HG03103 (cell line): ENCODE measurements around the gene SDHB.

ENCODE experiments used
- ATAC-seq: cut with Tn5 transposase; IDR thresholded peaks from one replicate; pipeline ENCODE4 v1.9.1; 2021; ENCODE audit warnings: low read depth; ENCODE audit not compliant: unreplicated experiment

Gene SDHB

GRCh38 chr1:16989676-16990391 is 64.0 kb downstream of the SDHB start:
- ATAC-seq = no peak

DNA sequence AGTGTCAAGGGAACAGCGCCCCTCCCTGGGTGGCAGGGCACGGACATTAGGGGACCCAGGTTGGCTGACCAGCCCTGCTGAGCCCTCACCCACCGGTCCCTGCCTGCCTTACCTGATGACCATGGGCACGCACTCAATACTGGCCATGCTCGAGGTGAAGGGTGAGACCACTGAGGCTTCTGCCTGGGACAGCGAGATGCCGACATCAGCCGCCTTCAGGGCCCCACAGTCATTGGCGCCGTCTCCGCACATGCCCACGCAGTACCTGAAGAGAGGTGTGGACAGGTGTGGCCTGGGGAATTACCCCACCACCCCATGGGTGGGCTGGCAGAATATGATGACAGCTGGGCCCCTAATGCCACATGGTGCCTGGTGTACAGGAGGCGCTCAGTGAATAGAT is 65.6 kb downstream of the SDHB start:
- ATAC-seq = no peak

GRCh38 chr1:16986962-16987361 is 66.9 kb downstream of the SDHB start:
- ATAC-seq = no peak

DNA sequence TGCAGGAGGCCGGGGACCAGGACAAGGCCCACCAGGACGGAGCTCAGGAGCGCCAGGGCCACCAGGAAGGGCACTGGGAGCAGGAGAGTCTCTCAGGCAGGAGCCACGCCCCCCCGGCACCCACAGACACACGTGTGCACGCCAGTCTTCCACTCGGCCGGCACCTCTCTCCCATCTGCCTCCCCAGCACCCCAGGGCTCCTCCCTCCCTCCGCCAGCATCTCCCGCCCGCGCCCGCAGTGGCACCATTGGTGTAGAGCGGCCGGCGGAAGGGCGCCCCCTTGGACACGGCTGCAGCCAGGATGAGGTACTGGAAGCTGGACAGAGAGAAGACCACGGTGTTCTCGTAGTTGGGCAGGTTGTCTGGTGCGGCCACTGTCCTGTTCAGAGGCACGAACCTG is 67.3 kb downstream of the SDHB start:
- ATAC-seq = no peak

GRCh38 chr1:16986113-16986512 is 67.7 kb downstream of the SDHB start:
- no peak for ATAC-seq

- no peak for ATAC-seq
Observed at GRCh38 chr1:16984717-16985116, 69.1 kb downstream of the SDHB start.

- no peak for ATAC-seq
Observed at GRCh38 chr1:16983649-16984048, 70.2 kb downstream of the SDHB start.

GRCh38 chr1:16982902-16983301 is 70.9 kb downstream of the SDHB start:
- no peak for ATAC-seq

- ATAC-seq = no peak
Observed at GRCh38 chr1:16981269-16981849, 72.5 kb downstream of the SDHB start.

- no peak for ATAC-seq
Observed at GRCh38 chr1:16980473-16981268, 73.2 kb downstream of the SDHB start, which contains the start of gene MFAP2. TSS of gene MFAP2 (minus strand) at chr1:16980620. CDS start at chr1:16978273, 2,347 bp downstream.

DNA sequence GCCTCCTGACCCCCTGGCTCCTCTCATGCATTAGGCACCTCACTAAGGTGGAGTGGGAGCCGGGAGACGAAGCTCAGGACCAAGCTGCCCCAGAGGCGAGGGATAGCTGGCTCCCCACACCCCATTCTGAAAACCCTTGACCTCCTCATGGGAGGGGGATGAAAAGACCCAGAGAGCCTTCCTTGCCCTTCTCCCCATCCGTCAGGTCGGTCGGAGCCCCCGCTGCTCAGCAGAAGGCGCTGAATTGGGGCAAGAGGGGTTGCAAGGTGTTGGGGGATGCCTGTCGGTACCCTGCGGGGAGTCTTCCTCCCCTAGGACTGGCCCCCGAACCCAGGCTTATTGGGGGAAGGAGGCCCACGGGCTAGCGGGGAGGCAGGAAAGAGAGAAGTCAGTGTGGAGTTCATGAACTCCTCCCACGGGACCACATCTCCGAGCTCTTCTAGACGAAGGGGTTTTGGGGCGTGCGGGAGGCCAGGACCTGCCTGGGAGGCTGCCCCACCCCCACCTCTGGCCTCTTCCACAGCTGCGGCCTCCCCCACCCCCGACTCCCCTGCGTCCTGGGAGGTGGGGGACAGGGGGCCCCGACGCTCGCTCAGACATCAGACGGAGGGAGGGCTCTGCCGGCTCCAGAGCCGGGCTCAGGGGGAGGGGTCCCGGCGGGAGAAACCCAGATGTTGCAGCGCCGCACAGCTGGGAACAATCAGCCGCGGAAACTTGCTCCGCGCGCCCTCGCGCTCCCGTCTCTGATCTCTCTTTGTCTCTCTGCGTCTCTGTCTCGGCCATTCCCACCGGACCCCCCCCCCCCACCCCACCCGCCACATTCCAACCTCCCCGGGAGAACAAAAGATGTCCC is 74.1 kb downstream of the SDHB start:
- no peak for ATAC-seq

- ATAC-seq = no peak
Observed at GRCh38 chr1:16978567-16979474, 75.0 kb downstream of the SDHB start.

- ATAC-seq = no peak
Observed at GRCh38 chr1:16978139-16978538, 75.7 kb downstream of the SDHB start.

DNA sequence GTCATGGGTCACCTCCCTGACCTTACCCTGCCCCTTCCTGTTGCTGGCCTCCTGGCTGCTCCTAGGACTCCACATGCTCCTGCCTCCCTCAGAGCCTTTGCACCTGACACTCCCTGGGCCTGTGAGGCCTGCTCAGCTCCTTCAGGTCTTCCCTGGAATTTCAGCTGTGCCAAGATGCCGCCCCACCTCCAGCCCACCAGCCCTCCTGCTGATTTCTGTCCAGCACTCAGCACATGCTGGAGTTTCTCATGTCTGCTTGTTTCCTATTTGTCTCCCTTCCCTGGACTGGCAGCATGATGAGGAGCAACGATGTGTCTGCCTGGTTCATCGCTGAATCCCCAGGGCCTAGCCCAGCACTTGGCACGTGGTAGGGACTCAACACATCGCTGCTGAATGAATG is 76.5 kb downstream of the SDHB start:
- ATAC-seq = no peak

DNA sequence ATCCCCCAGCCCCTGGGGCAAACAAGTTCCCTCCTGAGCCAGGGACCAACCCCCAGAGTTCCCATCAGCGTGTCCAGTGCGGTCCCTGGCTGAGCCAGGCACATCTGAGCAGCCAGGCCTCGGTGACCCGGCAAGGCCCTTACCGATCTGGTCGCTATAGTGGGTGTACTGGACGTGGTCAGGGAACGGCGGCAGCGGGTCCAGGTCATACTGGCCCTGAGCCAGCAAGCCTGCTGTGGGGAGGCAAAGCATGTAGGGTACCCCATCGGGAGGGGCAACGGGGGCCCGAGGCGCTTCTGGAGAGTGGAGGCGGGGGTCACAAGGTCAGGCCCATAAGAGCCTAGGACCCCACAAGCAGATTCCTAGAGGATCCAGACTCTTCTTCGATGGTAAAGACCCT is 76.9 kb downstream of the SDHB start:
- no peak for ATAC-seq

DNA sequence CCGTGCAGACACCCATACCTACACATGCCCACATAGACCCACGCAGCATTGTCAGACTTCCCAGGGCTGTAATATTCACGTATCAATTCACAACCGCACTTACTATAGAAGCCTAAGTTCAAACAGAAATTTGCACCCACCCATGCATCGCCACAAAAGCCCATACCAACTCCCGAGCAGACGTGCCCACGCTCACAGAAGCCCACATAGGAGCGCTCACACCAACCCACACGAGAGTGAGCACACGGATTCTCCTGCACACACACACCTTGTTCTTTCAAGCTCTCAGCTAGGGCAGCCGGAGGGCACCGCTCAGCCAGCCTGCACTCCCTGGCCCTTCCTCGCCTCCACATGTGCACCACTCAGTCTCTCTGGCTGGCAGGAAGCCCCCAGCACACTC is 78.0 kb downstream of the SDHB start:
- ATAC-seq = no peak

GRCh38 chr1:16975211-16975610 is 78.6 kb downstream of the SDHB start:
- no peak for ATAC-seq

- no peak for ATAC-seq
Observed at GRCh38 chr1:16973215-16973614, 80.6 kb downstream of the SDHB start.

GRCh38 chr1:16972189-16972895 is 81.5 kb downstream of the SDHB start:
- ATAC-seq = no peak
